ENCODE data around the gene TBC1D7. TPM values are rescaled to one million over a fixed set of nuclear protein-coding genes. Genes with fewer than 3 reads are reported as not detected.

Gene TBC1D7
- total RNA-seq, 1 donor from 2014 or later, result 79.5 TPM

DNA sequence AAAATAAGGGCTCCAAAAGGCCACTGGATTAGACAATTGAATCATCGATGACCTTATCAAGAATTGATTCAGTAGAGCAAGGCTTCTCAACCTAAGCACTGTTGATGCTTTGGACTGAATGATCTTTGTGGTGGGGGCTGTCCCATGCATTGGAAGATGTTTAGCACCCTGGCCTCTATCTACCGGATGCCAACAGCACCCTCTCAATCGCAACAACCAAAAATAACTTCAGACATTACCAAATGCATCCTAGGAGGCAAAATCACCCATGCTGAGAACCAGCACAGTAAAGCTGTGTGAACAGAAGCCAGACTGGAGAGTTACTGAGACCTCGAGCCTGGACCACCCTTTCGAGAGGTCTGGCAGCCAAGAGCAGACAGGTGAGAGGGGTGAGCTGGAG is 67.5 kb downstream of the TBC1D7 start:
- Histone ChIP-seq H3K27me3 (no peaks in the 10 kb centered on the region), H3K4me1 (no peaks in the 10 kb centered on the region), H3K36me3 (peaks cover 0 to 14% of the 10 kb centered on the region in 2 donors), H3K27ac (peak overlapping the region in 1 of 2 donors; percentile 16), H3K9me3 (peaks cover 0 to 6% of the 10 kb centered on the region in 2 donors), H3K4me3 (no peak overlapping the region)
- TF ChIP-seq, protein P1, sequence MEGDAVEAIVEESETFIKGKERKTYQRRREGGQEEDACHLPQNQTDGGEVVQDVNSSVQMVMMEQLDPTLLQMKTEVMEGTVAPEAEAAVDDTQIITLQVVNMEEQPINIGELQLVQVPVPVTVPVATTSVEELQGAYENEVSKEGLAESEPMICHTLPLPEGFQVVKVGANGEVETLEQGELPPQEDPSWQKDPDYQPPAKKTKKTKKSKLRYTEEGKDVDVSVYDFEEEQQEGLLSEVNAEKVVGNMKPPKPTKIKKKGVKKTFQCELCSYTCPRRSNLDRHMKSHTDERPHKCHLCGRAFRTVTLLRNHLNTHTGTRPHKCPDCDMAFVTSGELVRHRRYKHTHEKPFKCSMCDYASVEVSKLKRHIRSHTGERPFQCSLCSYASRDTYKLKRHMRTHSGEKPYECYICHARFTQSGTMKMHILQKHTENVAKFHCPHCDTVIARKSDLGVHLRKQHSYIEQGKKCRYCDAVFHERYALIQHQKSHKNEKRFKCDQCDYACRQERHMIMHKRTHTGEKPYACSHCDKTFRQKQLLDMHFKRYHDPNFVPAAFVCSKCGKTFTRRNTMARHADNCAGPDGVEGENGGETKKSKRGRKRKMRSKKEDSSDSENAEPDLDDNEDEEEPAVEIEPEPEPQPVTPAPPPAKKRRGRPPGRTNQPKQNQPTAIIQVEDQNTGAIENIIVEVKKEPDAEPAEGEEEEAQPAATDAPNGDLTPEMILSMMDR (IDR thresholded peaks at IDR 0.05), result no peak
- intact Hi-C loops (cut with DNase I), result no loop called here
- no peak for DNase-seq (ENCODE audit: low spot score in 2 of 2)

DNA sequence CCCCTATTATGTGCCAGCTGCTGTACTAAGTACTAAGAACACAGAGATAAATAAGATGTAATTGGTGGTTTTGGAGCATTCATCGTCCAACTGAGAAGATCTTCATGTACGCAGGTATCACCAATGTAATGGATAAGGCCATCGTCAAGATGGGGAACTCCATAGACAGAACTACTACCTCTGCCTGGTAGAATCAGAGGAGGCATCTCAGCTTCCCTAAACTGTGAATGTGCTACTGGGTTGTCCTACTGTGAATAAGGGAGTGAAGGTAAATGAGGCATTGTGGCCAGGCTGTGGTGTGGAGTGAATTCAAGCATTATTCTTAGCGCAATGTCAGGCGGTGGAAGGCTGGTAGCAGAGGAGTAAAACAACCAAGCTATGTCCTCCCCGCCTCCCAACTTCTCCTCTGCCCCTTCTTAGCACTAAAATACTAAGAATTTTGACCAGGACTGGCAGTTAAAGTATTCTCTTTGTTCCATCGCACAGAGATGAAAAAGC is 68.2 kb downstream of the TBC1D7 start:
- Histone ChIP-seq H3K27ac (no peak overlapping the region), H3K27me3 (no peaks in the 10 kb centered on the region), H3K4me3 (no peak overlapping the region), H3K36me3 (peaks cover under 1 to 18% of the 10 kb centered on the region in 2 donors), H3K4me1 (no peaks in the 10 kb centered on the region), H3K9me3 (peaks cover 0 to 7% of the 10 kb centered on the region in 2 donors)
- TF ChIP-seq, protein P1 (IDR thresholded peaks at IDR 0.05), result no peak
- intact Hi-C loops (cut with DNase I), result no loop called here
- no peak for DNase-seq (ENCODE audit: low spot score in 2 of 2)

DNA sequence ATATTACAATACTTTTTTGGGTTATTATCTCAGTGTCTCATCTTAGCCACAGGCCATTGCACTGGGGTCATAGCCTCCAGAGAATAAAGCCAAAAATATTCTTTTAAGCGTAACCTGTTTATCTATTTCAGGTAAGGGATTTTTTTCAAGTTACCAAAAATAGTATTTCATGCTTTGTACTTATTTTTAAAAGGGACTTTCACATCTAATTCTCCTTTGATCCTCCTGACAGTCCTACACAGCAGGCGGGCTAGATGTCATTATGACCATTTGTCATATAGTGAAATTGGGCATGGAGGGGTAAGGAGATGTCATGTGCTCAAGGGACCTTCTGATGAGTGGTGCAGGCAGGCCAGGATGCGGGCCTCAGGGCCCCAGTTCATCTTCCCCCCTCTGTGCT is 68.9 kb downstream of the TBC1D7 start:
- Histone ChIP-seq H3K36me3 (peaks cover 4 to 25% of the 10 kb centered on the region in 2 donors), H3K27ac (no peak overlapping the region), H3K4me1 (no peaks in the 10 kb centered on the region), H3K4me3 (no peak overlapping the region), H3K9me3 (peaks cover 0 to 7% of the 10 kb centered on the region in 2 donors), H3K27me3 (no peaks in the 10 kb centered on the region)
- intact Hi-C loops (cut with DNase I), result no loop called here
- DNase-seq (ENCODE audit: low spot score in 2 of 2), result no peak
- TF ChIP-seq, protein P1 (IDR thresholded peaks at IDR 0.05), result no peak

DNA sequence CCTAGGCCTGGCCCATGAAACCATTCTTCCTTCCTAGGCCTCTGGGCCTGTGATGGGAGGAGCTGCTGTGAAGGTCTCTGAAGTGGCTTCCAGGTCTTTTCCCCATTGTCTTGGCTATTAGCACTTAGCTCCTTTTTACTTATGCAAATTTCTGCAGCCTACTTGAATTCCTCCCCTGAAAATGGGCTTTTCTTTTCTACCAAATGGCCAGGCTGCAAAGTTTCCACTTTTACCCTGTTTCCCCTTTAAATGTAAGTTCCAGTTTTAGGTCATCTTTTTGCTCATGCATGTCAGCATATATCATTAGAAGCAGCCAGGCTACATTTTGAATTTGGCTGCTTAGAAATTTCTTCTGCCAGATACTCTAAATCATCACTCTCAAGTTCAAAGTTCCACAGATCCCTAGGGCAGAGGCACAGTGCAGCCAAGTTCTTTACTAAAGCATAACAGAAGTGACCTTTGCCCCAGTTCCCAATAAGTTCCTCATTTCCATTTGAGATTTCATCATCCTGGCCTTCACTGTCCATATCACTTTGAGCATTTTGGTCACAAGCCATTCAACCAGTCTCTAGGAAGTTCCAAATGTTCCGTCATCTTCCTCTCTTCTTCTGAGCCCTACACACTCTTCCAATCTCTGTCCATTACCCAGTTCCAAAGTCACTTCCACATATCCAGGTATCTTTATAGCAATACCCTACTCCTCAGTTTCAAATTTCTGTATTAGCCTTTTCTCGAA is 71.9 kb downstream of the TBC1D7 start:
- TF ChIP-seq, protein P1 (IDR thresholded peaks at IDR 0.05), result no peak
- peaks cover 4 to 25% of the 10 kb centered on the region in 2 donors for H3K36me3 ChIP-seq
- H3K4me3 ChIP-seq, result no peak overlapping the region
- H3K27me3 ChIP-seq, result no peaks in the 10 kb centered on the region
- peaks cover 0 to 7% of the 10 kb centered on the region in 2 donors for H3K9me3 ChIP-seq
- intact Hi-C loops (cut with DNase I), result no loop called here
- no peak overlapping the region for H3K27ac ChIP-seq
- peak in 1 of 2 donors; percentile 39 for DNase-seq (ENCODE audit: low spot score in 2 of 2)
- H3K4me1 ChIP-seq, result no peaks in the 10 kb centered on the region

Other genes starting within 250 kb of the TBC1D7 start
- 28.7 TPM for gene GFOD1, start 159.1 kb upstream of the TBC1D7 start, total RNA-seq
- gene SIRT5, start 246.1 kb upstream of the TBC1D7 start, total RNA-seq, result 3.0 TPM